HG02678 (cell line): ENCODE data around the gene ZBTB32.
"Not testable (repeated sequence)": the region's sequence is repeated elsewhere in the genome, so short reads cannot be mapped to it uniquely, and the experiment has no call there.

ENCODE experiments used
- ATAC-seq: cut with Tn5 transposase; IDR thresholded peaks from one replicate; pipeline ENCODE4 v1.9.1; 2021; ENCODE audit warnings: mild to moderate bottlenecking, moderate library complexity; ENCODE audit not compliant: unreplicated experiment

The ZBTB32 gene, protein sequence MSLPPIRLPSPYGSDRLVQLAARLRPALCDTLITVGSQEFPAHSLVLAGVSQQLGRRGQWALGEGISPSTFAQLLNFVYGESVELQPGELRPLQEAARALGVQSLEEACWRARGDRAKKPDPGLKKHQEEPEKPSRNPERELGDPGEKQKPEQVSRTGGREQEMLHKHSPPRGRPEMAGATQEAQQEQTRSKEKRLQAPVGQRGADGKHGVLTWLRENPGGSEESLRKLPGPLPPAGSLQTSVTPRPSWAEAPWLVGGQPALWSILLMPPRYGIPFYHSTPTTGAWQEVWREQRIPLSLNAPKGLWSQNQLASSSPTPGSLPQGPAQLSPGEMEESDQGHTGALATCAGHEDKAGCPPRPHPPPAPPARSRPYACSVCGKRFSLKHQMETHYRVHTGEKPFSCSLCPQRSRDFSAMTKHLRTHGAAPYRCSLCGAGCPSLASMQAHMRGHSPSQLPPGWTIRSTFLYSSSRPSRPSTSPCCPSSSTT

DNA sequence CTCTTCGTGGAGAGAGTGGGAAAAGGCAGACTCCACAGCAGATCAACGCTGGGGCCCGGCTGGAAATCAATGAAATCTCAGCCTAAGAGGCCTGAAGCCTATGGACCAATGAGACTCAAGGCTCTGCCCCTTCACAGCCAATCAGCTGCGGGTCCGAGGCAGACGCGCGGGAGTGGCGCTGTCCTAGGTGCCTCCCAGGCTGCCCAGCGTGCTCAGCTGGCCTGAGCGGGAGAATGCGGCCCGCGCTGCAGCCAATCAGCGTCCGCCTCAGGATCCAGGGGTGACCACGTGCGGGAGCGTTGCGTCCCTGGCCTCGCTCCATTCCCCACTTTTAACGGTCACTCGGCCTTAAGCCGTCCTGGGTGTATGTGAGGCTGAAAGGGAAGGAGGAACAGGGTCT is at the start of gene ZBTB32:
Gene ZBTB32 (plus strand): TSS at position 341 of the 400 bp plus-strand sequence. CDS start 10,069 bp downstream, outside the sequence.
- no peak for ATAC-seq

DNA sequence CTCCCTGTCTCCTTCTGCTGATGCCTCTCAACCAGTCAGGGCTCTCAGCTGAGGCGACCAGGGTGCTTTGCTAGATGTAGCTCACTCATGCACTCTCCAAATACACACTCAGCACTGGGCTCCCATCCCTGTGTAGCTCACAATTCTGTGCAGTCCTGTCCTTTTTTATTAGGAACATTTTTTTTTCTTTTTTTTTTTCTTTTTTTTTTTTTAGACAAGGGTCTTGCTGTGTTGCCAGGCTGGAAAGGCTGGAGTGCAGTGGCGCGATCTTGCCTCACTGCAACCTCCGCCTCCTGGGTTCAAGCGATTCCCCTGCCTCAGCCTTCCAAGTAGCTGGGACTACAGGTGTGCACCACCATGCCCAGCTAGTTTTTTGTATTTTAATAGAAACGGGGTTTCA is 49.5 kb upstream of the ZBTB32 start:
- ATAC-seq, result not testable (repeated sequence)

DNA sequence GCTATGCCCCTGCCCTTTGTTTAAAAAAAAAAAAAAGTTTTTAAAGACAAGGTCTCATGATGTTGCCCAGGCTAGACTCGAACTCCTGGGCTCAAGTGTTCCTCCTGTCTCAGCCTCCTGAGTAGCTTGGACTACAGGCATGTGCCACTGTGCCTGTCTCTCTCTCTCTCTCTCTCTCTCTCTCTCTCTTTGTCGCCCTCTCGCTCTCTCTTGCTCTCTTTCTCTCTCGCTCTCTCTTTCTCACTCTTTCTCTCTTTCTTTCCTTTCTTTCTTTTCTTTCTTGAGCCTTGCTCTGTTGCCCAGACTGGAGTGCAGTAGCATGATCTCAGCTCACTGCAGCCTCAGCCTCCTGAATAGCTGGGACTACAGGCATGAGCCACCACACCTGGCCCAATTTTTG is 48.8 kb upstream of the ZBTB32 start:
- ATAC-seq, result no peak

DNA sequence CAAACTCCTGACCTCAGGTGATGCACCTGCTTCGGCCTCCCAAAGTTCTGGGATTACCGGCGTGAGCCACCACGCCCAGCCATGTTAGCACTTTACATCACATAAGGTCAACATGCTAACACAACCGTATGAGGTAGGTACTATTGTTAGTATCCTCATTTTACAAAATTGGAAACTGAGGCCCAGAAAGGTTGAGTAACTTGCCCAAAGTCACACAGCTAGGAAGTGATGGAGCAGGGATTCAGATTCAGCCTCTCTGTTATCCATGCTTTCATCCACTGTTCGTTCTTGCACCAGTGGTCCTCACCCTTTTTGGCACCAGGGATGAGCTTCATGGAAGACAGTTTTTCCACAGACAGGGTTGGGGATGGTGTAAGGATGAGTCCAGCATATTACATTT is 47.7 kb upstream of the ZBTB32 start:
- ATAC-seq, result no peak

DNA sequence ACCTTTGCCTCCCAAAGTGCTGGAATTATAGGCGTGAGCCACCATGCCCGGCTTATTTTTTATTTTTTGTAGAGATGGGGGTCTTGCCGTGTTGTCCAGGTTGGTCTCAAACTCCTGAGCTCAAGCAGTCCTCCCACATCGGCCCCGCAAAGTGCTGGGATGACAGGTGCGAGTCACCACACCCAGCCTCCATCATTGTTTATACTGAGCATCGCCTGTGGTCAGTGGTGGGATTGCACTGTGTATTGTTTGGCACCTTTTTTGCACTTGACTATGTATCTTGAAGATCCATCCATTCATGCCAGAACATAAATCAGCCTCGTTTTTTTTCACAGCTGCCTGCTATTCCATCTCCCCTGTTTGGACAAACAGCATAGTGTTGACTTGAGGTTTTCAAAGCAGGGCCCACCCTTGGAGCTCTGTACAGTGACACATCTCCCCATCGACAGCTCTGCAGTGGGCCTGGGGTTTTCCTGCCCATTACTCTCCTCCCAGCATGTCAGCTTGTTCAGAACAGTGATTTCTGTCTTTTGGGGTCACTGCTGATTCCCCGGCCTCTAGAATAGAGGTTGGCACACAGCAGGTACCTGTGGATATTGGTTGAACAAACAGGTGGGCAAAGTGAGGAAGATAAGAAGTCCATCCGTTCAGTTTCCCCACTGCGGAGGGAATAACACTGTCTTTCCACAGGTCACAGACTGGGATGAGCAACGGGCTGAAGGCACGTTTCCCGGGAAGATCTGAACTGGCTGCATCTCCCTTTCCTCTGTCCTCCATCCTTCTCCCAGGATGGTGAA is 46.3 kb upstream of the ZBTB32 start:
- ATAC-seq, result no peak

DNA sequence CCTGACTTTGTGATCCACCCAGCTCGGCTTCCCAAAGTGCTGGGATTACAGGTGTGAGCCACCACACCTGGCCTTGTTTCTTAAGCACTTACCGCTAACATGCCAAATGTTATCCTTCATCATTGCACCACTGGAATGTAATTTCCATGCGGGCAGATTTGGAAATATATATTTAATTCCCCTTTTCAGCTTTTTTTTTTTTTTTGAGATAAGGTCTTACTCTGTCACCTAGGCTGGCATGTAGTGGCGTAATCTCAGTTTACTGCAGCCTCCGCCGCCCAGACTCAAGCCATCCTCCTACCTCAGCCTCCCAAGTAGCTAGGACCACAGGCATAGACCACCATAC is 42.4 kb upstream of the ZBTB32 start:
- ATAC-seq, result no peak

DNA sequence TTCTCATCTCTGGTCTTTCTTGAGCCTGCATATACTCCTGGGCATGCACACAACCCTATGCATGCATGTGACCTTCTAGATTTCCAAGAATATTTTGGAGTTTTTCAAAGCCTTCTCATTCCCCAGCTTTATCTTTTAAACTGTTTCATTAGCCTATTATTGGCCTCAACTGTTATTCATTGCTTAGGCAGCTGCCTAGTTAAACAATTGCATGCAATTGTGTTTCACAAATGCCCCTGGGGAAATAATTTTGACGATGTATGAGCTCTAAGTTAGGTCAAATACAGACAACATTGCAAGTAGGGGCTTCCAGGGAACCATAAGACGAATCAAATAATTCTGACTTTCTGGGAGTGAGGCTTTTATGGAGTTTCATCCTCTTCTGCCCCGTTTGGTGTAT is 40.4 kb upstream of the ZBTB32 start:
- ATAC-seq, result no peak

DNA sequence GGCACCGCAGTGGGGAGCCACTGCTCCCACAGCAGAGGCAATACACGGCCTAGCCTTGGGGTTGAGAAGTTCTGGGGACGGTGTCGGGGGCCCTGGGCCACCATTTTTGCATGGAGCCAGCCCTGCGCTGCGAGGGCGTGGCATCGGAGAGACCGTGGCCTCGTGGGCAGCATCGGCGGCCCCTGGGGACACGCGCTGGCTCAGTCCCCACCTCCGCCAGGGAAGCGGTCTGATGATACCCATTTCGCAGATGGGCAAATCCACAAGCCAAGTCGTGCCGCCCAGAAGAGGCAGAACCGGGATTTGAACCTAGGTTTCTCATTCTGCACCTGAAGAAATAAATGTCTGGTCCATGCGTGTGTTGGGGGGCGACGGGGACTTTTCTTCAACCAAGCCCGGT is 39.2 kb upstream of the ZBTB32 start:
- no peak for ATAC-seq

DNA sequence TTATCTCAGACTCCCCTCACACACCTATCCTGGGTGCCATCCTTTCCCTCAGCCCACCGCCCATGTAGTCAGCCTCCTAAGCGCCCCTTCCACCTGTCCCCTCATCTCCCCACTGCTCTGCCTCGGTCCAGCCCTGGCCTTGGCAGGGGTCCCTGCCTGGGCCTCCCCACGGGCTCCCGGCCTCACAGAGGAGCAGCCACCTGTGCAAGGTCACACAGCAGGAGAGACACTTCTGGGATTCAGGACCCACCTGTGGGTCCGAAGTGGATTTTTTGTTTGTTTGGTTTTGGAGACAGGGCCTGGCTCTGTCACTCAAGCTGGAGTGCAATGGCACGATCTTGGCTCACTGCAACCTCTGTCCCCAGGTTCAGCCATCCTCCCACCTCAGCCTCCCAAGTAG is 38.8 kb upstream of the ZBTB32 start:
- ATAC-seq, result no peak

DNA sequence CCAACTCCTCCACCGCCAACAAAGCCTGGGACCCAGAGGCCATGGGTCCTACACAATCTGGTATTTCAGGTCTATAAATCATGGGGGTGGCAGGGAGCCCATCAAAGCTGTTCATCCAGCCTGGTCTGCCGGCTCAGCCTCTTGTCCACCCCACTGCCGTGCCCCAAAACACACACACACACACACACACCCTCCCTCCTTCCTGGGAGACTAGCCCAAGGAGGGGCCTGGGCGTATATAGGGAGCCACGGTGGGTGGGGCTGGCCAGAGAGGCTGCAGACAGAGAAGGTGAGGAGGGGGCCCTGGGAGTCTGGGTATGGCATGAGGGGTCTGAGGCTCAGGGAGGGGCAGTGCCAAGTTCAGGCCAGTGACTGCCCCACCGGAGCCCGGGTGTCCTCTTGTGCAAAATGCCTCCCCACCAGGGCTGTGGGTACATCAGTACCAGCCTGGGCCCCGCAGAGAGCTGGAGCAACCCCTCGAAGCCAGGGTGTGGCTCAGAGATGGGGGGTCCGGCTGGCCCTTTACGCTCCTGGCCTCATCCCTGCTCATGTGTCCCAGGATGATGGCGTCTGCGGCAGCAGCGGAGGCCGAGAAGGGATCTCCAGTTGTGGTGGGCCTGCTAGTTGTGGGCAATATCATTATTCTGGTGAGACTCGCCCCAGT is 38.0 kb upstream of the ZBTB32 start, which contains the start of gene UPK1A:
Gene UPK1A (plus strand): TSS at position 267 of the 663 bp plus-strand sequence. CDS start 296 bp downstream, at position 563.
- no peak for ATAC-seq

DNA sequence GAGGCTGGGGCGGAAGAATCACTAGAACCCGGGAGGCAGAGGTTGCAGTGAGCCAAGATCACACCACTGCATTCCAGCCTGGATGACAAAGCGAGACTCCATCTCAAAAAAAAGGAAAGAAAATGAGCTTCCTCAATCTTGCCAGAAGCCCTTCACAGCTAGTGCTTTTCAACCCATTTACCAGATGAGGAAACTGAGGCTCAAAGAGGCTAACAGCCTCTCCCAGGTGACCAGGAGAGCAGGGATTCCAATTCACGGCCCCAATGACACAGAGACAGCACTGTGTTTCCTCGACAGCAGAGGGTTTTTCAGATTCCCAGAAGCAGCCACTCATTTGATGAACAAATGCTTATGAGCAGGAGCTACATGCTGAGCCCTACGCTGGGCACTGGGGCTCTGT is 34.8 kb upstream of the ZBTB32 start:
- no peak for ATAC-seq

DNA sequence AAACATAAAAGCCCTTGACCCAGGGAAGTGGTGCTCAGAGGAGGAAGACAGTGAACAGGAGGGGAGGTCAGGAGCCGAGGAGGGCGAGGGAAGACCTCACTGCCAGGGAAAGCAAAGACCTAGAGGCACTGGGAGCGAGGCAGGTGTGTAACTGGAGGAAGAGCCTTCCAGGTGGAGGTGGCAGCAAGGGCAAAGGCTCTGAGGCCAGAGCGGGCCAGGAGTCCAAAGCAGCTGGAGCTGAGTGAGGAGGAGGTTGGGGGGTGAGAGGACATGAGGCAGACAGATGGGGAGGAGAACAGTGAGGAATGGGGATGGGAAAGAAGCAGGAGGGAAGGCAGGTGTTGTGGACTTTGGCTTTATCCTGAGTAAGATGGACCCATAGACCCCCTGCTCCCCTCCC is 34.4 kb upstream of the ZBTB32 start:
- no peak for ATAC-seq

DNA sequence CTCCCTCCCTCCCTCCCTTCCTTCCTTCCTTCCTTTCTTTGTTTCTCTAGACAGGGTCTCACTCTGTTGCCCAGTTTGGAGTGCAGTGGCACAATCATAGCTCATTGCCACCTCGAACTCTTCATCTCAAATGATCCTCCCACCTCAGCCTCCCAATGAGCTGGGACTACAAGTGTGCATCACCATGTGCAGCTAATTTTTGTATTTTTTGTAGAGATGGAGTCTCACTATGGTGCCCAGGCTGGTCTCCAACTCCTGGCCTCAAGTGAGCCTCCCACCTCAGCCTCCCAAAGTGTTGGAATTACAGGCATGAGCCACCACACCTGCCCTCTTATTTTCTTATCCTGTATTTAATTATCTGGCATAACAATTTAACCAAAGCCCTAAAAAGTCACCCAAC is 33.7 kb upstream of the ZBTB32 start:
- no peak for ATAC-seq

DNA sequence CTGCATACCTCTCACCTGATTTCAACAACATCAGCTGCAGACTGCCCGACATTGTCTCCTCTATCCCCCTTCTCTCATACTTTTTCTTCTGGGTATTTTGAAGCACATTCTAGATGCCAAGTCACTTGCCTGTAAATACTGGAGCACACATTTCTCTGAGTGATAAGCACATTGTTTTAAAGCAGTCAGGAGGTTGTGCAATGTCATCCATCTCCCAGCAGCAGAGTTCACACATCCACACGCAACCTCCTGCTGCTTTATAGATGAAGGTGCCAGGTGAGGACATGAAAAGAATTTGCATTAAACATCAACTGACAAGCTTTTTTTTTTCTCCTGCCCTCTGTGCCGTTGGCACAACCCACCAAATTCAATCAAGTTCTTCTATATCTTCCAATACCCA is 32.5 kb upstream of the ZBTB32 start:
- no peak for ATAC-seq

DNA sequence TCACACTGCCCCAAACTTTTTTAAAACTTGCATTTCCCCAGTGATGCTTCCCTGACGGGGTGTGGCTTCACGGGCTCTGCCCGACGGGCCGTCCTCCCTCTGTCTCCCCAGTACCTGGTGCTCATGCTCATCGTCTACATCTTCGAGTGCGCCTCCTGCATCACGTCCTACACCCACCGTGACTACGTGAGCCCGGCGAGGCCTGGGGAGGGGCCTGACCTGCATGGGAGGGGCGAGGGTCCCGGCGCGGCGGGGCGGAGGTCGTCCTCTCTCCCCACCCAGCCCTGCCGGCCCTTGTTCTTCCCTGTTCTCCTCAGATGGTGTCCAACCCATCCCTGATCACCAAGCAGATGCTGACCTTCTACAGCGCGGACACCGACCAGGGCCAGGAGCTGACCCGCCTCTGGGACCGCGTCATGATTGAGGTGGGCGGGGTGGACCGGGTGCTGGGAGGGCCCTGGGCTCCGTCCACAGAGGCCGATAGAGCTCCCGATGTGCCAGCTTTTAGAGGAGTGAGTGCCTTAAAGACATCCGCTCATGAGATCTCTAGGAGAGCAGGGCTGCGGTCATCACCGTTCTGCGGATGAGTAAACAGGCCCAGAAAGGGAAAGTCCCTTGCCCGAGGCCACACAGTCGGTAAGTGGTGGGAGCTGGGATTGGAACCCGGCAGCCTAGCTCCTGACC is 31.1 kb upstream of the ZBTB32 start:
- no peak for ATAC-seq

DNA sequence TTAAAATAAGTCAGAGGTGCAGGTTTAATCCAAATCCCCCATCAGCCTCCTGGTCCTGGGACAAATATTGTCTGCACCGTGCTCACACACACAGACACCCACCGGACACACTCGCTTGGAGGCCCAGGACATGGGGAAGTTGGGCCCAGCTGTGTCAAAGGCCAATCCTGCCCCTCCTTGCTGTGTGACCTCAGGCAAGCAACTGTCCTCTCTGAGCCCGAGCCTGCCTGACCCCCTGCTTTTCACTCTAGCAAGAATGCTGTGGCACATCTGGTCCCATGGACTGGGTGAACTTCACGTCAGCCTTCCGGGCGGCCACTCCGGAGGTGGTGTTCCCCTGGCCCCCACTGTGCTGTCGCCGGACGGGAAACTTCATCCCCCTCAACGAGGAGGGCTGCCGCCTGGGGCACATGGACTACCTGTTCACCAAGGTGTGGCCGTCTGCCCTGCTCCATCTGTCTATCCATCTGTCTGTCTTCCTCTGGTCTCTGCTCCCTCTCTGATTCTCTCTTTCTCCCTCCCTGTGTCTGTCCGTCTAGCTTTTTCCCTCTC is 28.7 kb upstream of the ZBTB32 start:
- ATAC-seq, result no peak

DNA sequence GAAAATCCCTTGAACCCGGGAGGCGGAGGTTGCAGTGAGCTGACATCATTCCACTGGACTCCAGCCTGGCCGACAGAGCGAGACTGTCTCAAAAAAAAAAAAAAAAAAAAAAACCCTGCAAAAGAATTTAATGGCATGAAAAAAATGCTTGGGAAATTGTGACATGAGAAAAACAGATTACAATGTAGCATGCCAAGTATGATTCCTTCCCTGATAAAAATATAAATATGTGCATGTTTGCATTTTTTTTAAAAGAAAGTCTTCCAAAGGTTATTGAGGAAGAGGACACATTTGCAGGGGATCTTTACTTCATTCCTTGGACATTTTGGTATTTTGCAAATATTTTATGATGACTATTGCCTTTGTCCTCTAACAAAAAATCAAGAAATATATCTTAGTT is 14.5 kb upstream of the ZBTB32 start:
- ATAC-seq, result no peak

DNA sequence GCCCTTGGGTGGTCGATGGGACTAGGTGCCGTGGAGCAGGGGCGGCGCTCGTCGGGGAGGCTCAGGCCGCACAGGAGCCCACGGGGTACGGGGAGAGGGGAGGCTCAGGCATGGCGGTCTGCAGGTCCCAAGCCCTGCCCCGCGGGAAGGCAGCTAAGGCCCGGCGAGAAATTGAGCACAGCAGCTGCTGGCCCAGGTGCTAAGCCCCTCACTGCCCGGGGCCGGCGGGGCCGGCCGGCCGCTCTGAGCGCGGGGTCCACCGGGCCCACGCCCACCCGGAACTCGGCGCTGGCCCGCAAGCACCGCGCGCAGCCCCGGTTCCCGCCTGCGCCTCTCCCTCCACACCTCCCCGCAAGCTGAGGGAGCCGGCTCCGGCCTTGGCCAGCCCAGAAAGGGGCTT is 13.3 kb upstream of the ZBTB32 start:
- not testable (repeated sequence) for ATAC-seq

DNA sequence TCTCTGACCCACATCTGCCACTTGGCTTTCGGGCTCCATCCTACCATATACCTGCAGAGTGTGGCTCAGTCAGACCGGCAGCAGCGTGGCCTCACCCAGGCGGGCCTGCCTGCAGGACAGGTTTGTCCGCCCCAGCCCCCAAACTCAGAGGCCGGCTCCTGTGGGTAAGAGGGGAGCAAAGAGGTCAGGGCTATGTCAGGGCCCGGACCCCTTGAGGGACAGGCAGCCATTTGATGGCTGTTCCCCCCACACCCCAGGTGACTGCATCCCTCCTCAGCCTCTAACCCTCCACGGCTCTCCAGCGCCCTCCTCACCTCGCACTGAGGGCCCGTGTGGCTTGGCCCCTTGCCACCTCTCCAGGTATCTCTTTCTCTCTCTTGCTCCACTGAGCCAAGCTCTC is 12.3 kb upstream of the ZBTB32 start:
- no peak for ATAC-seq

DNA sequence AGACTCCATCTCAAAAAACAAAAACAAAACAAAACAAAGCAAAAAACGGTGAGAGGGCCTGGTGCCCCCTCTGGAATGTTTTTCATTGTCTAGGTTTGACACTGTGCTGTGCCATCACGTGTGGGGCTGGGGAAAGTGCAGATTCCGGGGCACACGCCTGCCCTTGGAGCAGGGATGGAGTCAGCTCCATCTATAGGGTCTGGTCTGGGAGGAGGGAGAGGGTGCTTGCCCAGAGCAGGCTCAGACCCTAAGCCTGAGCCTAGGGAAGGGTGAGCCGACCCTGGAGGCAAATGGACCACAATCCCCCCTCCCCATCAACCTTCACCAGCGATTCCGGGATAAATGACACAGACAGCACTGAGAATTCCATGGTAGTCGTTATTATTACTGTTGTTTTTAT is 10.9 kb upstream of the ZBTB32 start:
- no peak for ATAC-seq
